HG03139 (cell line): ENCODE results near the gene NEMP1.
"Not testable (repeated sequence)": the region's sequence is repeated elsewhere in the genome, so short reads cannot be mapped to it uniquely, and the experiment has no call there.

Experiments
- ATAC-seq: cut with Tn5 transposase; IDR thresholded peaks from one replicate; pipeline ENCODE4 v1.9.1; 2021; ENCODE audit not compliant: unreplicated experiment

The NEMP1 gene

DNA sequence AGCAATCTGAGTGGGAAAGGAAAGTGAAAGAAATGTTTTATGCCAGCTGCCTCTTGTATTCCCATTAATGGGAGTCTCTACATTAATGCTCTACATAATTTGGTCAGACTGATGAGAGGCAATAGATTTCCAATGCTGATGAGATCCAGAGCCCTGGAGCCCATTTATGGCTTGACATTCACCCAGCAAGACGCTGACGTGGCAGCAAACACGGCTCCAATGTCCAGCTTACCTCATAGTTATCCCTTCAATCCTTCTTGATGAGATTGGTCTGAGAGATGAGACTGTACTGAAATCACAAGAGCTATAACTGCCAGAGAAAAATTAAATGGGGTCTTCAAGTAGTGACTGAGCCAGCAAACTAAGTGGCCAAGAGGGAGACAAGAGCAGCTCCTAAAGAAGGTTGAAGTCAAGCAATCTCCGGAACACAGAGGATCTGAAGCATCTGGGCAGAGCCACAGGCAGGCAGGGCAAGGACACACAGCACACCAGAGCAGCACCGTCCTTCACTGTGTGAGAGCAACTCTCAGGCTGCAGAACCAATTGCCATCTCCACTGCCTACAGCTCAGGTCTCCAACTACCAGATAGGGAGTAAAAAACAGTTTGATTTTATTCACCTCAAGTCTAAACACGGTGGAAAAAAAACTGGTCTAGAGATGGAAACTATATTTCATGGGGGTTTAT lies 21.4 kb downstream of the NEMP1 start:
- ATAC-seq, result no peak

DNA sequence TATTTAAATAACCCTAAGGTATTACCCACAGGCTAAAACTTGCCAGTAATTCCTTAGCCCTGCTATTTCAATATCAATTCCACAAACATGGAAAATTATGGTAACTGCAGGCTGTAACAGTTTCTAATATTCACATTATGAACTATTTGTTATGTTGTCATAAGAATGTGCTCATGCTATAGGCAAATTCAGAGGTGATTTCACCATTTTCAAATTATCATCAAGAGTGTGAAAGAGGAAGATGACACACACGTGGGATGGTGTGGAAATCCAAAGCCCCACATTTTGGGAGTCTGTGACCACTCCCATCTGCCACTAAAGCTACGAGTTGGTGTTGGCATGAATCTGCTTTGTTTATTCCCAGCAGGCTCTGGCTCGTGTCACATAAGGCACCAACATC lies 22.8 kb downstream of the NEMP1 start:
- ATAC-seq, result no peak

DNA sequence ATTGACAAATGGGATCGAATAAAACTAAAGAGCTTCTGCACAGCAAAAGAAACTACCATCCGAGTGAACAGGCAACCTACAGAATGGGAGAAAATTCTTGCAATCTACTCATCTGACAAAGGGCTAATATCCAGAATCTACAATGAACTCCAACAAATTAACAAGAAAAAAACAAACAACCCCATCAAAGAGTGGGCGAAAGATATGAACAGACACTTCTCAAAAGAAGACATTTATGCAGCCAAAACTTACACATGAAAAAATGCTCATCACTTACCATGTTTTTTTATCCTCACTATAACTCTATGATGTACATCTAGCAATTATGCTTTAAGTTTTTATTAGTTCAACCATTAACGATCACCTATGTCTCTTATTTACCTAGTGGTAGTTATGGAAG lies 24.7 kb downstream of the NEMP1 start:
- ATAC-seq, result not testable (repeated sequence)

DNA sequence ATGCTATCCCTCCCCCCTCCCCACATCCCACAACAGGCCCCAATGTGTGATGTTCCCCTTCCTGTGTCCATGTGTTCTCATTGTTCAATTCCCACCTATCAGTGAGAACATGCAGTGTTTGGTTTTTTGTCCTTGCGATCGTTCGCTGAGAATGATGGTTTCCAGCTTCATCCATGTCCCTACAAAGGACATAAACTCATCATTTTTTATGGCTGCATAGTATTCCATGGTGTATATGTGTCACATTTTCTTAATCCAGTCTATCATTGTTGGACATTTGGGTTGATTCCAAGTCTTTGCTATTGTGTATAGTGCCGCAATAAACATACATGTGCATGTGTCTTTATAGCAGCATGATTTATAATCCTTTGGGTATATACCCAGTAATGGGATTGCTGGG lies 25.4 kb downstream of the NEMP1 start:
- ATAC-seq, result not testable (repeated sequence)

DNA sequence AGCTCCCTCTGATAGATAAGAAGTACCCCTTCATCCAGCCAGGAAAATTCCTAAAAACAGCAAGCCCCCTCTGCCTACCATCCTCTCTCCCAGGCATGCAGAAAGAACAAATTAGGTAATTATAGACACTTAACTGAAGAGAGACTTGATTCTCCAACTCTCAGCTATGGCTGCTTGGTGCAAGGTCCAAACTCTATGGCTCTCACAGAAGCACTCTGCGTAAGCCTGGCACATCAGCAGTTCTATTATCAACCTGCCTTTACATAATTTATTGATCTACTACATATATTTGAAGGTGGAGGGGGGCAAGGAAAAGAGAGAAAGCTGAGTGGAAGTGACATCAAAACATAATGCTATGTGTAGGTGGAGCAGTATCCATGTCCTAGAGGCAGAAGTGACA lies 27.6 kb downstream of the NEMP1 start:
- no peak for ATAC-seq

DNA sequence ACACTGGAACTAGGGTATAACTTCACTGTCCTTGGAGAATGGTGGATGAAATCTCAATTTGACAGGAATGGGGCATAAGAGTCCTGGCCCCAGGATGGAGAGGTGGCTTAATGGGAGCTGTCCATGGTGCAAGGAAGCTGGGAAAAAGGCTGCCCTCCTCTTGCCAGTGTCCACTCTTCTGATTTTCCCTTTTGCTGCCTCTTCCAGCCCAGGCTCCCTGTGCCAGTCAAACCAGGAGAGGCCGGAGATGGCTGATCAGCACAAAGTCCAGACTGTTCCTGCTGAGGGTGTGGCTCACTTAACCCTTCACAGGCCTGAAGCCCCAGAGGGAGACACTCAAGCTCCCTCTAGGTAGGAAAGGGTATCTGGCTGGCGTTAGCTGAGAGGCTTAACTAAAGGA lies 28.7 kb downstream of the NEMP1 start, which contains the start of gene MYO1A:
Gene MYO1A (minus strand): TSS at position 240 of the 400 bp plus-strand sequence. CDS start 1,806 bp downstream, outside the sequence.
- ATAC-seq, result no peak

DNA sequence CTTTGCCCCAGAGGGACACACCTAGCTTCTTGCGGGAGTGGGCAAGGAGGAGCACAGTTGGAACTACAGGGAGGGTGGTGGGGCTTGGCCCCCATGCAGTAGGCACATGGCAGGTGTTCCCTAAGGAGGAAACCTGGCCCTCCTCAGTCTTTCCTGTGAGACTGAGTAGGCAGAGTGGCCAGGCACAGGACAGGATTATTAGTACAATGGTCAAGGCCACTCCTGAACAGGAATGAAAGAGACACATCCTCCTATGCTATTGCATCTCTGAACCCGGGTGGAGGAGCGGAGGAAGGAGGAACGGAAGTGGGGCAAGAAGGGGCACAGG lies 29.5 kb downstream of the NEMP1 start:
- no peak for ATAC-seq

DNA sequence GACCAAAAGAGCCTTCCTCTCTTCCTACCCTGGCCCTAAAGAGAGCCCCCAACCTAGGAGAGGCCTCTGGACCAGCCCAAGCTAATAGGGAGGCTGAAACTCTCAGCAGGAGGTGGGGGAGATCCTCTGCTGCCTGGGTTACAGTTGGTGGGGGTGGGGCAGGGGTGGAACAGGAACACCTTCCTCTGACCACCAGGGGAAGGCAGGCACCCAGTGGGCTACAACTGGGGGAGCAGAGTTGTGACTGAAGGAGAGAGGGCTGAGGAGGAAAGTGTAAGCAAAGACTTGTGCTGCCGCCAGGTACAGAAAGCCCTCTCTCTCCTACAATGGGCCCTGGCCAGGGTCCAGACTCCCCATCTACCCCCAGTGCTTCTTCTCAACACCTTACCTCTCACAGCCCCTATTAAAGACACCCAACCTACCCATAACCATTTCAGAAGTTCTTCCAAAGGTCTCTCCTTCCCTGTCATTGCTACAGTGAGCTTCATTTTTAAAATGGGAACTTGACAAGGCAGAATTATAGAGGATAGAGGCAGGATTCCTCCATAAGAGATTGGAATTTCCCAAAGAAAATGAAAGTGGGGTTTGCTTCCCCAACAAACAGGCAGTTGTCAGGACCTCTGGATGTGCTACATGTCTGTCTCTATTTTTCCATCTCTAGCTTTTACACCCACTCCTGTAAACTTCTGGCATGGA lies 30.0 kb downstream of the NEMP1 start:
- ATAC-seq, result no peak

DNA sequence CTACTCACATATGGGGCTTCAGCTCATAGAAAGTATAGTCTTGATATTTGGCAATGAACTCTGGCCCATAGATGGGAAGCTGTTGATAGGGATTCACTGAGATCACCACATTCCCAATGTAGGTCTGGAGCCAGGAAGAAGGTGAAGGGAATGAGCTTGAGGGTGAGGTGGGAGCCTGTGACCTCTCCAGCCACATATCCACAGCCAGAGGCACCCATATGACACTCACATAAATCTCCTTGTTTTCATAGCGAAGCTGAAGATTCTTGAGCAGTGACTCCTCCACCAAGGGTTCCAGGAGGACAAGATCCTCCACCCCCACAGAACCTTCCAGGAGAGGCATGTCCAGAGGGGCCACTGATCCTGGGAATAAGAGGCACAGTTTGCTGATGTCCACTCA lies 30.6 kb downstream of the NEMP1 start:
- ATAC-seq, result no peak

DNA sequence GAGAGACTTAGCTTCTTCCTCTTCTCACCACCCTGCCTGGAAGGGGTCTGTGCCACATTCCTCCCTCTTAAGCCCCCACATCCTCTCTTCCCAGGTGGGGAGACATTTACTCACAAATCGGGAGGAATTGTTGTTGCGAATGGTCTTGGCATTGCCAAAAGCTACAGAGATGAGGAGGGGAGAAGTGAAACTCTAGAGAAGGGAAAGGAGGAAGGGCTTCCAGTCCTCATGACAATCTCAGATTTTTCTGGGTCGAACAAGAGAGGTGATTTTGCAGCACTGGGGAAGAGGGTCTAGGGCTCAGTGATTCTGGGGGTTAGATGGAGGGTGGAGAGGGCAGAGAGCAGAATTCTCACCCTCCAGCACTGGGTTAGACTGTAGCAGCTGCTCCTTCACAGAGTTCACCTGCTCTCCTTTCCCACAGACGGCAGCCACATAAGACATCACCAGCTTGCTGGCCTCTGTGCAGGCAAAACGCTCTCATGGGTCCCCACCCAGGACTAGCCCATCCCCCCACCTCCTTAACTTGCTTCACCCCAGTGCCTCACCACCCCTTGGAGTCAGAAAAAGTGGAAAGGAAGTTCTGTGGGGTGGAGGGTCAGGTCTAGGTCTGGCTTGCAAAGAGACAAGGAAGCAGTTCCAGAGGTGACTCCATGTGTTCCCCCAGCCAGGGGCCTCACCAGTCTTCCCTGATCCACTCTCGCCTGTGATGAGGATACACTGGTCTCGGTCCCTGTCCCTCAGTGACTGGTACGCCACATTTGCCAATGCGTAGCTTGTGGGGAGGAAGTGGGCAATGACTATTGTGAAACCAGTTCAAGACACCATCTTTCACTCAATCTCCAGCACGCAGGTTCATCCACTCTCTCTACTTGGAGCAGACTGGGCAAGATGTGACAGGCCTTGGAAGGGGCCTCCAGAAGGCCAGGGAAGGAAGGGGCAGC lies 31.4 kb downstream of the NEMP1 start:
- no peak for ATAC-seq

DNA sequence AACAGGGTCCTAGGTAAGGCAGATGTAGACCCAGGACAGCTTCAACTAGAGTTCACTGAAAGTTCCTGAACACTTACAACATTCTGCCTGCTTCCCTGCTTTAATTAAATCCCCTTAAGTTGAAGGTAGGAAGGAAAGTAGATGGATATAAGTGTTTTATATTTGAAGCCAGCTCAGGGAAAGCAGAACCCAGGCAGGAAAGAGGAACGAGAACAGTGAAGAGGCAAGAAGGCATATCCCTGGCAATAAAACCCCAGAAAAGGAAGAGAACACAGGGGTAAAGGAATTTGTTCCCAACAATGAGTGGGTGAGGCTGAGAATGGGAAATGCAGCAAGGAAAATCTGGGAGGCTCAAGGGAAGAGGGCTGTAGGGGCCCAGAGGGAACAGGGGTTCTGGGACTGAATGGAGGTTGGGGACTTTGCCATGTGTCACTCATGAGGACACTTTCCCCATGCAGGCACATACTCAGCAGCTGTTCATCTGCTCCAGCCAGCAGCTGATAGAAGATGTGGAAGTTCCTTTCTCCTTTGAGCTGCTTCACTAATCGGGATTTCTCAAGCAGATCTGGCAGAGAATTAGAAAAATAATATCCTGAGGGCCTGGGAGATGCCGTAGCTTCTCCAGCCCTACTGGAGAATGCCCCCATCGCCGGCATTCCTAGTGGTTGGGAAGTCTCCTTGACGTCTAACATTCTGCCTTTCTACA lies 32.4 kb downstream of the NEMP1 start:
- no peak for ATAC-seq

DNA sequence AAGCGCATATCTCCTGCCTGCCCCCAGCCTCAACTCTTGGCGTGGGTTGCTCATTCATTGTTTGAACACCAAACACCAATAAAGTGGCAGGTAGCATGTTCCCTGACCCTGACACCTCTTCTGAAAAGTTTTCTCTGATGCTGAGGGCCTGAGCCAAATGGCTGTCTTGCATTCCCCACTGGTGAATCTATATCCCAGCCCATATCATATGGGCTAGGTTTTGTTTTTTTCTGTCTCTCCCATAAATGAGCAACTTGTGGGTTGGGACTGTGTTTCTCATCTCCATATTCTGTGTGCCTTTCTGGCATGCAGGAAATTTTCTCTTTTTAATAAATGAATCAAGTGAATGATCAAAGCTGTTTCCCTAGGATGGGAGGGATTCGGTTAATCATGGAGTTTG lies 33.7 kb downstream of the NEMP1 start:
- ATAC-seq, result no peak

DNA sequence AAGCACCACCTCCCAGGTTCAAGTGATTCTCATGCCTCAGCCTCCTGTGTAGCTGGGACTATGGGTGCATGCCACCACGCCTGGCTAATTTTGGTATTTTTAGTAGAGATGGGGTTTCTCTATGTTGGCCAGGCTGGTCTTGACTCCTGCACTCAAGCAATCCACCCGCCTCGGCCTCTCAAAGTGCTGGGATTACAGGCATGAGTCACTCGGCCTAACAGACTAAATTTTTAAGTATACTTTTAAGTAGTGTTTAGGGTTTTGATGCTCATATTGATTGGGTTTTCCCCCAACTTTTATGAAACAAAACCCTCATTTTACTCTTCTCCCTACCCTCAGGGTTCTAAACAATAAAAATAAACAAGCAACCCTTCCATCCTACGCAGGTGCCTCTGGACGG lies 34.1 kb downstream of the NEMP1 start:
- ATAC-seq, result no peak

DNA sequence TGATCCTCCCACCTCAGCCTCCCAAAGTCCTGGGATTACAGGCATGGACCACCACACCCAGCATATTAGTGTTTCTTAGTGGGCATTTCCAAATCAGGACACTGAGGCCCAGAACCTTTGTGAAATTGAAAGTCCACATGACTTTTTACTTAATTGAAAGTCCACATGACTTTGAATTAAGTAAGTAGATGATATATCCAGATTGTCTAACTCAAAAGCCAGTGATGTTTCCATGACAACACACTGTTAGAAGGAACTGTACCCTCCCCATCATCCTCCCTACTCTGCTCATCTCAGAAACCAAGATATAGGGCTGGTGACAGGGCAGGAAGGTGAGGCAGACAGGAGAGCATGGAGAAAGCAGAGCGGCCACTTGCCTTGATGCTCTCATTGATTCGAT lies 35.9 kb downstream of the NEMP1 start:
- ATAC-seq, result no peak

DNA sequence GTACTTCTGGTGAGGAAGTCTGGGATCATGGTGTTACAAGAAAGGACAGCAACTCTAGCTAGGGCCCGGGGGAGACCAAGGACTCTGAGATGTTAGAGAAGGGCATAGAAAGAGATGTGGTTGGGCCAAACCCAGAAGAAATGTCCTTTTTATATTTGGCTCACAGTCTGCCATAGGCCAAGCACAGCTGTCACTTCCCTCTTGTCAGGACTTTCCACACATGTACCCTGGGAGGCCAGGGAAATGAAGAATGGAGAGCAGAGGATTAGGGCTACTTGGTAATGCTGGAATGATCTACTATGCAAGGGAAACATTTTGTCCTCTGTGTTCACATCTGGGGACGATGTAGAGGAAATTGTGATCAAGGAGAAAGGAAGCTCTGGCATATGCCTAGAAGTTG lies 37.8 kb downstream of the NEMP1 start:
- no peak for ATAC-seq

DNA sequence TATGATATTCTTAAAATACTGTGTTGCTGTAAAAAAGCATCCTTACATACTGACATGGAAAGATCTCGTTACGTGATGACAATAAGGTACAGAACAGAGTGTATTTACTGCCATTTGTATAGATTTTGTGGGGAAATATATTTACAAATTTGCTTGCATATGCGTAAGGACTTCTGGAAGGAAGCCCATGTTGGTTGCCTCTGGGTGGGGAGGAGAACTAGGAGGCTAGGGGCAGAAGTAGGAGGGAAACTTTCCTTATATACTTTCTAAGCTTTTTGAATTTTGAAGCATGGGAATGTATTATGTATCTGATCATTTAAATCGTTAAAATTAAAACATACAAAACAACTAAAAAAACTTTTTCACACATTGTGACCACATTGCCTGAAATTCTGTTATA lies 38.4 kb downstream of the NEMP1 start:
- no peak for ATAC-seq

DNA sequence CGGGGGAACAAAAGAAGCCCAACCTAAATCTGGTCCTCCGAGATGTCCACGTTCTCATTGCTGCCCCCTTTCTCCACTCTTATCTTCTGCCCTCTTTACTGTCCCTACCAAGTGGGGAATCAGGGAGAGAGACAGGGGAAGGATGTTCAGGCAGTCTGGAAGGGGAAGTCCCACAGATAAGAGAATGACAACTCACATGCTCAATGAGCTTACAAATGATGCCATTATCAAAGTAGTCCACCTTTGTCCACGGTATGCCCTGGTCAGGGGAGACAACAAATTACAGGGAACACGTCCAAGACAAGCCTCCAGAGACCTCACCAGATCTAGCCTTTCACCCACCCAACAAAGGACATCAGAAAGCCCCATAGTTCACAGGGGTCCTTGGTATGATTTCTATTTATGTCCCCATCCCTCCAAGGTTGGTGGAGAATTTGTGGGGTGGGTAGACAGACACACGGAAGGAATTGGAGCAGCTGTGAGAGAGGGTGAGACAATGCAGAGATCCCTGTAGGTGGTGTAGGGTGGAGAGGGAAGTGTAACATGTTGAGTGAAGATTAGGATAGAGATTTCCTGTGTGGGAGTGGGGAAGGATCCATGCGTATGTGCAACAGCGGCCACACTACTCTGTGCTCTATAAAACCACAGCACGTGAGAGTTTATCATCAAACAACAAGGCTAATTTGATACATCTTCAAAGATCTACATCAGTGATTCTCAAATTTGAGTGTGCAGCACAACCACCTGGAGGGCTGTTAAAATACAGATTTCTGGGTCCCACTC lies 39.4 kb downstream of the NEMP1 start:
- ATAC-seq, result no peak

DNA sequence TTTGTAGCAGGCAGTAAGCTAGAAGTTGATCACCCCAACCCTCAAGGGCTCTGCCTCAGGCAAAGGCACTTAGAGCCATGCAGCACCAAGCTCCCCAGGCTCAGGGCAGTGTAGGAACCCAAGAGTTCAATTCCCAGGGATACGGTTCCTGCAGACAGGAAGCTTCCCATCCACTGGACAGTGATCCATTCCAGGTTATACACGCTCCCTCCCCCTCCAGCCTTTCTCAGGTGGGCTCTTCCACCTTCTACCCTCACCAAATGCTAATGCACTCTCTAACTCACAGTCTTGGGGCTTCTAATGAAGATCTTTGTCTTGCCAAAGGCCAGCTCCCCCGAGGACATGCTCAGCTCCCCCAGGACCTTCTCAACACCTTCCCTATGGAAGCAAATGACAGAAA lies 41.3 kb downstream of the NEMP1 start:
- ATAC-seq, result no peak

DNA sequence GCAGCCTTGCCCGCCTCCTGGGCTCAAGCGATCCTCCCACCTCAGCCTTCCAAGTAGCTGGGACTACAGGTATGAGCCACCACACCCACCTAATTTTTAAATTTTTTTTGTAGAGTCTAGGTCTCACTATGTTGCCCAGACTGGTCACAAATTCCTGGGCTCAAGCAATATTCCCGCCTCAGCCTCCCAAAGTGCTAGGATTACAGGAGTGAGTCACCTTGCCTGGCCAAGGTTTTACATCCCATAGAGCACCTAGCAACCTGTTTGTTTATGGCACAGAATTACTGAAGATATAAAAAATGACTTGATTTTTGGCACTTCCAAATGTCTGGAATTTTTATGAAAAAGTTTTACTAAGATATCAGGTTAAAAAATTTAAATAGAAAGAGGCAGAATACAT lies 45.2 kb downstream of the NEMP1 start:
- ATAC-seq, result no peak

DNA sequence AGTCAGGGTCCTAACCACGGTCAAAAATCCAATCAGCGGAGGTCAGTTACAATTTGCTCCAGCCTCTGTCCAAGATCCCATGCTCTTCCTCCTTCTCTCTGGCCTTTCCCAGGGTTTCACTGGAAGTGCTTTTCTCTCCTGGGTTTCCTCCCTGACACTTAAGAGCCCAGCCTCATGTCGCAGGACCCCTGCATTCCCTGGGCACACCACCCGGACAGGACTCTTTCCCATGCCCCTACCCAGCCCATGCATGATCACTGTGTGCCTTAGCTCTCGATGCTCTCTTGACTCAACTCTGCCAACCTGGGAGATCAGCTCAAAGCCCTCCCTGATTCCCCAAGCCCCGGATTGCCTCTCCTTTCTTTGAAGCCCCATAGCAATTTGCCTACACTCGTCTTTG lies 46.8 kb downstream of the NEMP1 start:
- no peak for ATAC-seq
